Heart left ventricle (tissue), 13 donors: ENCODE results near the gene FAM210A.

Source experiments
- POLR2A ChIP-seq, 2 donors: fragments of 450-650 bp; IDR thresholded peaks; one replicate each; pipeline ENCODE4 v1.6.1; 2017; ENCODE audit warnings: antibody characterized with exemption in 2 of 2, mild to moderate bottlenecking in 2 of 2, moderate library complexity in 2 of 2
- TF ChIP-seq, protein P1 (sequence below), 12 donors: fragments of 200-600 bp; sonication (generic) in 4 of 12; IDR thresholded peaks; one replicate each; pipeline versions ENCODE4 v1.5.0 to v1.8.0; 2018 to 2022; ENCODE audit warnings: antibody characterized with exemption in 12 of 12, mild to moderate bottlenecking in 5 of 12
- donor health status: ischemic (EF 13 %, LVEDD 7.1; RV severe dilation, severe dysfunction).
- donor health status: DM: no; HTN: yes; CAD: no.
- donor health status: DM: no; HTN: no; CAD: no.
- donor health status: ischemic (EF 25% LVEDD 6.9; RV normal size, moderate dysfunction).
- donor health status: ischemic (EF 25% LVEDD 5.7; RV mildly dilated, moderate dysfunction).
- donor health status: ischemic (EF 35%, LVEDD 5.7; RV mildly dilated, moderate dysfunction).
- donor health status: nonischemic (EF 11% LVEDD 7.7; RV severe dilation, severe dysfunction).
- donor health status: DM: yes; HTN: yes; CAD: no.
- donor health status: PGD.
- donor health status: ischemic (EF 29% LVEDD 5.4; RV normal size, mild dysfunction).
- donor health status: nonischemic (EF 23%, LVEDD 6.1; RV moderate dilation, normal function).

- TF ChIP-seq POLR2A (IDR thresholded peaks at IDR 0.05): no peak
- TF ChIP-seq, protein P1, sequence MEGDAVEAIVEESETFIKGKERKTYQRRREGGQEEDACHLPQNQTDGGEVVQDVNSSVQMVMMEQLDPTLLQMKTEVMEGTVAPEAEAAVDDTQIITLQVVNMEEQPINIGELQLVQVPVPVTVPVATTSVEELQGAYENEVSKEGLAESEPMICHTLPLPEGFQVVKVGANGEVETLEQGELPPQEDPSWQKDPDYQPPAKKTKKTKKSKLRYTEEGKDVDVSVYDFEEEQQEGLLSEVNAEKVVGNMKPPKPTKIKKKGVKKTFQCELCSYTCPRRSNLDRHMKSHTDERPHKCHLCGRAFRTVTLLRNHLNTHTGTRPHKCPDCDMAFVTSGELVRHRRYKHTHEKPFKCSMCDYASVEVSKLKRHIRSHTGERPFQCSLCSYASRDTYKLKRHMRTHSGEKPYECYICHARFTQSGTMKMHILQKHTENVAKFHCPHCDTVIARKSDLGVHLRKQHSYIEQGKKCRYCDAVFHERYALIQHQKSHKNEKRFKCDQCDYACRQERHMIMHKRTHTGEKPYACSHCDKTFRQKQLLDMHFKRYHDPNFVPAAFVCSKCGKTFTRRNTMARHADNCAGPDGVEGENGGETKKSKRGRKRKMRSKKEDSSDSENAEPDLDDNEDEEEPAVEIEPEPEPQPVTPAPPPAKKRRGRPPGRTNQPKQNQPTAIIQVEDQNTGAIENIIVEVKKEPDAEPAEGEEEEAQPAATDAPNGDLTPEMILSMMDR (IDR thresholded peaks at IDR 0.05): no peak
Observed at GRCh38 chr18:13640266-13640860, 86.0 kb downstream of the FAM210A start.
